GM20000 (cell line): ENCODE measurements around the gene DES.

Experiments used
- DNase-seq: peaks from one replicate; pipeline ENCODE4 v3.0.0; 2012; ENCODE audit warnings: low spot score
- TF ChIP-seq, protein P1 (sequence below): IDR thresholded peaks from 2 replicates; pipeline ENCODE4 v1.5.1; 2012; ENCODE audit warnings: mild to moderate bottlenecking, control low read depth; ENCODE audit errors: extremely low read depth, missing control alignments

DES gene

DNA sequence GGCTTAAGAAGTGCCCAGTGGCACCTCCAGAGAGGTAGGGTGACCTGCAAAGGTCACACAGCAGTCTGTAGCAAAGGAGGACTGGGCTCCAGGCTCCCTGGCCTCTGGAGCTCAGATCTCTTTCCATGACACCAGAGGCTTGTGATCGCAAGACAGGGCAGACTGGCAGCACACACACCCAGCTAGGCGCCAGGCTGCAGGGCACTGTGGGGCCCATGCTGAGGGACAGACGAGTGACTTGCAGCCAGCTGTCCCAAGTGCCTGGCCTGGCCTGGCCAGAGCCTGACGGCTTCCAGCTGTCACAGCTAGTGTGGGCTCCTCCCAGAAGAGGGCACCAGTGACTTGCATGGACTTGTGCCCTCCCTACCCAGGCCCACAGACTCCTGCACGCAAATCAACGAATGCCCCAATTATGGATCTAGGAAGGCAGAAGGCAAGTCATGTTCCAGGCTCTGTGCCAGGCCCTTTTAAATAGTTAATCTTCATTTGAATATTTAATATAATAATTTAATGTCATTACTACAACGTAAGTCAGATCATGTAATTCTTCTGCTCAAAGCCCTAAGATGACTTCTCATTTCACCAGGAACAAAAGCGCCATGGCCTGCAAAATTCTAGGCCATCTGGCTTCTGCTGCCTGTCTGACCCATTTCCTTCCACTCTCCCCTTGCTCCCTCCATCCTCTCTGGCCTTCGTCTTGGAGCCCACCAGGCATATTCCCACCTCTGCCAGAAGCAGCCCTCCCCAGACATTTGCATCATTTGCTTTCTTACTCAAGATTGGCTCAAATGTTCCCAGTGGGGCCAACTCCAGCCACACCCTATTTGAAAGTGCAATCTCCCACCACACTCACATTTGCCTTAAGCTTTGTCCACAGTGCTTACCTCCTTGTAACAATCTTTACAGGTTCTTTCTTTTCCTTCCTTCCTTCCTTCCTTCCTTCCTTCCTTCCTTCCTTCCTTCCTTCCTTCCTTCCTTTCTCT lies 12.7 kb downstream of the DES start:
- no peak for DNase-seq
- TF ChIP-seq, protein P1, sequence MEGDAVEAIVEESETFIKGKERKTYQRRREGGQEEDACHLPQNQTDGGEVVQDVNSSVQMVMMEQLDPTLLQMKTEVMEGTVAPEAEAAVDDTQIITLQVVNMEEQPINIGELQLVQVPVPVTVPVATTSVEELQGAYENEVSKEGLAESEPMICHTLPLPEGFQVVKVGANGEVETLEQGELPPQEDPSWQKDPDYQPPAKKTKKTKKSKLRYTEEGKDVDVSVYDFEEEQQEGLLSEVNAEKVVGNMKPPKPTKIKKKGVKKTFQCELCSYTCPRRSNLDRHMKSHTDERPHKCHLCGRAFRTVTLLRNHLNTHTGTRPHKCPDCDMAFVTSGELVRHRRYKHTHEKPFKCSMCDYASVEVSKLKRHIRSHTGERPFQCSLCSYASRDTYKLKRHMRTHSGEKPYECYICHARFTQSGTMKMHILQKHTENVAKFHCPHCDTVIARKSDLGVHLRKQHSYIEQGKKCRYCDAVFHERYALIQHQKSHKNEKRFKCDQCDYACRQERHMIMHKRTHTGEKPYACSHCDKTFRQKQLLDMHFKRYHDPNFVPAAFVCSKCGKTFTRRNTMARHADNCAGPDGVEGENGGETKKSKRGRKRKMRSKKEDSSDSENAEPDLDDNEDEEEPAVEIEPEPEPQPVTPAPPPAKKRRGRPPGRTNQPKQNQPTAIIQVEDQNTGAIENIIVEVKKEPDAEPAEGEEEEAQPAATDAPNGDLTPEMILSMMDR: no peak

DNA sequence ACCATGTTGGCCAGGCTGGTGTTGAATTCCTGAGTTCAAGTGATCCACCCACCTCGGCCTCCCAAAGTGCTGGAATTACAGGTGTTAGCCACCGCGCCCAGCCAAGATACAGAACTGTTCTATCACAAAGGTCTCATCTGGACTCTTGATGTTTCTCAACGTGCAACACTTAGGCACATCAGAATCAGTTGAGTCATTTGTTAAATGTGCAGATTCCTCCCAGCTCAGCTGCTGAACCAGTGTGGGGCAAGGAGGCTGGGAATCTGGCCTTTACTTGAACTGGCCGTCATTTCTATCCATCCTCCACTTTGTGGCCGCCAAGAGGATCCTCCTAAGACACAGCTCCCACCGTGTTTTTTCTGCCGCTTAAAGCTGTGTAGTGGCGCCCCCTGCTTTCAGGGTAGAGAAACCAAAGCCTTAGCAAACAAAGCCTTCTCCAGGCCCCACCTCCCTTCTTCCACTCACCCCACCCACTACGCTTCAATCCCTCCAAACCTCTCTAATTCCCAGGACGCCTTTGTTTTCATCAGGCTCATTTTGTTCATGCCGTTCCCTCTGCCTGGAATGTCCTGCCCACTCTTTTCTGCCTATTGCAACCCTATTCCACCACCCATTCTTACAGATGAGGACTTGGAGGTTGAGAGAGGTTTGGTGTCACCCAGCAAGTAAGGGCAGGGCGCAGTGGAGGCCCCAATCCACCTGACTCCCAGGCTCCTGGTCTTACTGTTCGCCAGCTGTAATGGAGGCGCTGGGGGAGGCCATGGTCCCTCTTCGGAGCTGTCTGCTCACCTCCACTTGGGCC lies 15.7 kb downstream of the DES start:
- TF ChIP-seq, protein P1: no peak
- DNase-seq: no peak

DNA sequence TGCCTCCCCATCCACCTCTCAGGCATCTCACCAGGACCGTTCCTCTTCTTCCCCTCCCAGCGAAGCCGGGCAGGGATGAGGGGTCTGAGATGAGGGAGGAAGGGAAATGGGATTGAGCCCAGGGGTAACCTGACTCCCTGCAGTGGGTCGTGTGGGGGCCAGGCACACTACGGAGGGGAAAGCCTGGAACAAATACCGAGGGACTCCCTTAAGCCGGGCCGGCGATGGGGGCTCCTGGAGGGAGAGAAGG lies 16.2 kb downstream of the DES start:
- TF ChIP-seq, protein P1: no peak
- no peak for DNase-seq

DNA sequence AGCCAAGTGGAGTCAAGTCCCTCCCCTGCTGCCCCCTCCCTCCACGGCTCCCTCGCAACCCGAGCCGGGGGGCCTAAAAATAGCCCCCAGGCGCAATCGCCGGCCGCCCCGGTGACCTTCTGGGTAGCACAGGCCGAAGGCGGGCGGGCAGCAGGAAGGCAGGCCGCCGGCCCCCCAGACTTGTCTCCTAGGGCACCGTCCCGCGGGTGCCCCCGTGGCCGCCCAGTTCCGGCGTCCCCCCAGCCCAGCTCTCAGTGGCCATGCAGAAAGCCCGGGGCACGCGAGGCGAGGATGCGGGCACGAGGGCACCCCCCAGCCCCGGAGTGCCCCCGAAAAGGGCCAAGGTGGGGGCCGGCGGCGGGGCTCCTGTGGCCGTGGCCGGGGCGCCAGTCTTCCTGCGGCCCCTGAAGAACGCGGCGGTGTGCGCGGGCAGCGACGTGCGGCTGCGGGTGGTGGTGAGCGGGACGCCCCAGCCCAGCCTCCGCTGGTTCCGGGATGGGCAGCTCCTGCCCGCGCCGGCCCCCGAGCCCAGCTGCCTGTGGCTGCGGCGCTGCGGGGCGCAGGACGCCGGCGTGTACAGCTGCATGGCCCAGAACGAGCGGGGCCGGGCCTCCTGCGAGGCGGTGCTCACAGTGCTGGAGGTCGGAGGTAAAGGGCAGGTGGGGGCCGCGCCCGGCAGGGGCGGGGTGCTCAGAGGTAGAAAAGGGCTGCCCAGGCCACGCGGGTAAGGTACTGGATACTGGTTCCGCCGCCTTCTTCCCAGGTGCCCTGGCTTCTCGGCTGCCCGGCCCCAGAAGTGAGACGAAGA lies 16.7 kb downstream of the DES start, which contains the start of gene SPEG:
SPEG (plus strand) TSS at position 126 of the 808 bp plus-strand sequence; CDS start at position 261, 135 bp downstream.
- TF ChIP-seq, protein P1: no peak

DNA sequence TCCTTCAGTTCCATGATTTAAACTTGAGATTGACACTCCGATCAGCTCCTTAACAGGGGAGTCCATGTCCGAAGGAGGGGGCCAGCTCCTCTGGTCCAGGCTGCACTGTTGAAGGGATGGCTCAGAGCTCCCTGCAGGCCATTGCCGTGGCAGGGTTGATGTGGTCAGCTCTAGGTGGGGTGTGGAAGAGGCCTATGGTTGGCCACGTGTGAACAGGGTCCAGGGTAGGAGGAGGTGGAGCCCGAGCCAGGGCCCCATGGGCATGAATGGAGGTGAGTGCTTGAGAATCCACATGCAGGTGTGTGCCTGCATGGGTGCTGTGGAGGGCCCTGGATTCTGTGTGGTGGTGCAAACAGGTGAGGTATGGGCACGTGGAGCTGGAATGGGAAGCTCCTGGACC lies 17.5 kb downstream of the DES start:
- no peak for DNase-seq
- TF ChIP-seq, protein P1: no peak

More for the DNA sequence above, 16.7 kb downstream of the DES start, which contains the start of gene SPEG:
- DNase-seq: no peak

DNA sequence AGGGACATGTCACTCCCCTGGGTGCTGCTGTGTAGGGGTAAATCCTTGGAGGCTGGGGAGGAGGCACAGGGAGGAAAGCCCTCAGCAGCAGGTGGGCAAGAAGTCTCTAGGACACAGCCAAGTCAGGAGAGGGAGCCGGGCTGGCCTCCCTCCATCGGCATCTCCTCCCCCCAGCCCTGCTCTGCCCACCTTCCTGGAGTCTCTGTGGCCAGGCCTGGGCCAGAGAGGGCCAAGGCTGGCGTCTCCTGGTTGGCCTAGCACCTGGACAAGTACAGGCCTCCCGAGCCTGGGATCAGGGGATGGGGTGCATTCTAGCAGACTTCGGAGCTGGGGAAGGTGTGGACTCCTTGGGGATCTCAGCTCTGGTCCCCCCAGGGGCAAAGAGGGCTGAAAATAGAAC lies 18.3 kb downstream of the DES start:
- TF ChIP-seq, protein P1: no peak
- DNase-seq: no peak

DNA sequence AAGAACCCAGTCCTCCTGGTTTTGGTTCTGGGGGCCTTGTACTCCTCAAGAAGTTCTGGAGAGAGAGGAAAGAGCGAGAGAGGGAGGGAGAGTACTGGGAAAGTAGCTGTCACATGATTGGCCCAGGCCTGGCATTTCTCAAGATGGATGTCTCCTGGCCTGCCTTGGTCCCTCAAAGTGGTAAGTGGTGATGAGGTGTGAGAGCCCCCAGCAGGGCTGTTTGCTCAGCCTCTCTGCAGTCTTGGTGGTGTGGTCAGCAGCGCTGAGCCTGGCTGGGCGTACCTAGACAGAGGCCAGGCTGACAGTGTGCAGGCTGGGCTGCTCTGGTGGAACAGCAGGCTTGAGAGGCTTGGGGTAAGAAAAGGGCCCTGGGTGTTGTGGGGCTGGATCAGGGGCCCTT lies 19.0 kb downstream of the DES start:
- TF ChIP-seq, protein P1: no peak
- no peak for DNase-seq
